NAMALWA (cell line): ENCODE results near the gene TERT.

Experiments used
- DNase-seq: peaks from one replicate; pipeline ENCODE4 v3.0.0-alpha.2; 2015; ENCODE audit warnings: low spot score

Gene TERT

GRCh38 chr5:1219098-1219767, 75.6 kb downstream of the TERT start:
- no peak for DNase-seq

GRCh38 chr5:1218351-1219080, 76.4 kb downstream of the TERT start:
- DNase-seq = no peak

GRCh38 chr5:1217596-1218206, 77.2 kb downstream of the TERT start:
- DNase-seq = no peak

- DNase-seq = no peak
Observed at GRCh38 chr5:1216918-1217295, 78.0 kb downstream of the TERT start.

- DNase-seq = no peak
Observed at GRCh38 chr5:1216211-1216917, 78.5 kb downstream of the TERT start.

- DNase-seq = no peak
Observed at GRCh38 chr5:1215320-1216096, 79.4 kb downstream of the TERT start.

- DNase-seq = peak; percentile 57
Observed at GRCh38 chr5:1214936-1215220, 80.0 kb downstream of the TERT start.

GRCh38 chr5:1214163-1214935, 80.5 kb downstream of the TERT start:
- DNase-seq = no peak

- DNase-seq = no peak
Observed at GRCh38 chr5:1213508-1214162, 81.2 kb downstream of the TERT start.

- DNase-seq = no peak
Observed at GRCh38 chr5:1212881-1213280, 82.0 kb downstream of the TERT start.

GRCh38 chr5:1212271-1212670, 82.6 kb downstream of the TERT start:
- DNase-seq = no peak

GRCh38 chr5:1211701-1212100, 83.2 kb downstream of the TERT start:
- no peak for DNase-seq

GRCh38 chr5:1210832-1211251, 84.0 kb downstream of the TERT start:
- DNase-seq = no peak

GRCh38 chr5:1209896-1210776, 84.7 kb downstream of the TERT start:
- DNase-seq = no peak

GRCh38 chr5:1209489-1209852, 85.4 kb downstream of the TERT start:
- DNase-seq = no peak

- no peak for DNase-seq
Observed at GRCh38 chr5:1208743-1209488, 86.0 kb downstream of the TERT start.

GRCh38 chr5:1208221-1208742, 86.6 kb downstream of the TERT start:
- DNase-seq = no peak

- DNase-seq = no peak
Observed at GRCh38 chr5:1207555-1207954, 87.3 kb downstream of the TERT start.
